ENCODE results near the gene RAPGEF4. TPM values are rescaled to one million over a fixed set of nuclear protein-coding genes. Genes with fewer than 3 reads are reported as not detected.
A peak's percentile ranks its signal among the peaks of the same experiment; 100 is the strongest.

Gene RAPGEF4
- polyA plus RNA-seq, 3 donors, result not detected

- Histone ChIP-seq H3K9me3 (replicated peaks in 1 of 2; ENCODE audit: control insufficient read depth in 1 of 2, insufficient read depth in 1 of 2, low read length in 2 of 2) (no peaks in the 10 kb centered on the region), H3K79me2 (ENCODE audit: insufficient read depth, low read length) (no peaks in the 10 kb centered on the region), H4K20me1 (ENCODE audit: insufficient read depth, low read length) (no peaks in the 10 kb centered on the region), H3K4me1 (ENCODE audit: control insufficient read depth in 1 of 2, insufficient read depth in 2 of 2, low read length in 2 of 2) (peaks cover under 1 to 19% of the 10 kb centered on the region in 2 donors), H3K9ac (ENCODE audit: insufficient read depth, low read length, poor library complexity, severe bottlenecking) (no peak overlapping the region), H3K4me2 (replicated peaks; ENCODE audit: extremely low read depth, low read length, poor library complexity, severe bottlenecking) (no peak overlapping the region), H3K27ac (ENCODE audit: low read depth in 1 of 2, low read length in 2 of 2) (no peak overlapping the region), H3K4me3 (replicated peaks in 1 of 3; ENCODE audit: low read depth in 2 of 3, low read length in 3 of 3) (no peak overlapping the region), H2AFZ (ENCODE audit: insufficient read depth, low read depth, low read length, poor library complexity, severe bottlenecking) (no peak overlapping the region), H3K36me3 (replicated peaks in 1 of 2; ENCODE audit: control insufficient read depth in 1 of 2, insufficient read depth in 2 of 2, low read length in 2 of 2) (no peaks in the 10 kb centered on the region), H3K27me3 (ENCODE audit: control insufficient read depth in 2 of 2, insufficient read depth in 2 of 2, low read length in 2 of 2) (no peaks in the 10 kb centered on the region)
- H3K27ac Mint-ChIP-seq, result no peak overlapping the region
- H3K36me3 Mint-ChIP-seq, result no peaks in the 10 kb centered on the region
- WGBS (ENCODE audit: insufficient coverage), result 50% methylated on average over 6 of the region's 12 CpGs
- TF ChIP-seq, protein P1, sequence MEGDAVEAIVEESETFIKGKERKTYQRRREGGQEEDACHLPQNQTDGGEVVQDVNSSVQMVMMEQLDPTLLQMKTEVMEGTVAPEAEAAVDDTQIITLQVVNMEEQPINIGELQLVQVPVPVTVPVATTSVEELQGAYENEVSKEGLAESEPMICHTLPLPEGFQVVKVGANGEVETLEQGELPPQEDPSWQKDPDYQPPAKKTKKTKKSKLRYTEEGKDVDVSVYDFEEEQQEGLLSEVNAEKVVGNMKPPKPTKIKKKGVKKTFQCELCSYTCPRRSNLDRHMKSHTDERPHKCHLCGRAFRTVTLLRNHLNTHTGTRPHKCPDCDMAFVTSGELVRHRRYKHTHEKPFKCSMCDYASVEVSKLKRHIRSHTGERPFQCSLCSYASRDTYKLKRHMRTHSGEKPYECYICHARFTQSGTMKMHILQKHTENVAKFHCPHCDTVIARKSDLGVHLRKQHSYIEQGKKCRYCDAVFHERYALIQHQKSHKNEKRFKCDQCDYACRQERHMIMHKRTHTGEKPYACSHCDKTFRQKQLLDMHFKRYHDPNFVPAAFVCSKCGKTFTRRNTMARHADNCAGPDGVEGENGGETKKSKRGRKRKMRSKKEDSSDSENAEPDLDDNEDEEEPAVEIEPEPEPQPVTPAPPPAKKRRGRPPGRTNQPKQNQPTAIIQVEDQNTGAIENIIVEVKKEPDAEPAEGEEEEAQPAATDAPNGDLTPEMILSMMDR (IDR thresholded peaks at IDR 0.05), result peak; percentile 94
- no peaks in the 10 kb centered on the region for H3K9me3 Mint-ChIP-seq
- H3K27me3 Mint-ChIP-seq (ENCODE audit: low read depth in 3 of 3), result no peaks in the 10 kb centered on the region
- no peak overlapping the region for H3K4me3 Mint-ChIP-seq
- intact Hi-C loops (cut with micrococcal nuclease), result no loop called here
- peak; percentile 16 to 52 (median 45) for DNase-seq
- peaks cover 7% of the 10 kb centered on the region for H3K4me1 Mint-ChIP-seq
Measured at GRCh38 chr2:172972005-172972619, 236.5 kb downstream of the RAPGEF4 start.

GRCh38 chr2:172974762-172975161, 239.1 kb downstream of the RAPGEF4 start:
- Histone ChIP-seq H3K4me3 (replicated peaks in 1 of 3; ENCODE audit: low read depth in 2 of 3, low read length in 3 of 3) (no peak overlapping the region), H3K27ac (ENCODE audit: low read depth in 1 of 2, low read length in 2 of 2) (no peak overlapping the region), H3K4me2 (replicated peaks; ENCODE audit: extremely low read depth, low read length, poor library complexity, severe bottlenecking) (no peak overlapping the region), H3K9ac (ENCODE audit: insufficient read depth, low read length, poor library complexity, severe bottlenecking) (no peak overlapping the region), H3K79me2 (ENCODE audit: insufficient read depth, low read length) (no peaks in the 10 kb centered on the region), H3K4me1 (ENCODE audit: control insufficient read depth in 1 of 2, insufficient read depth in 2 of 2, low read length in 2 of 2) (peaks cover 16 to 20% of the 10 kb centered on the region in 2 donors), H3K36me3 (replicated peaks in 1 of 2; ENCODE audit: control insufficient read depth in 1 of 2, insufficient read depth in 2 of 2, low read length in 2 of 2) (no peaks in the 10 kb centered on the region), H3K9me3 (replicated peaks in 1 of 2; ENCODE audit: control insufficient read depth in 1 of 2, insufficient read depth in 1 of 2, low read length in 2 of 2) (no peaks in the 10 kb centered on the region), H4K20me1 (ENCODE audit: insufficient read depth, low read length) (no peaks in the 10 kb centered on the region), H2AFZ (ENCODE audit: insufficient read depth, low read depth, low read length, poor library complexity, severe bottlenecking) (no peak overlapping the region), H3K27me3 (ENCODE audit: control insufficient read depth in 2 of 2, insufficient read depth in 2 of 2, low read length in 2 of 2) (no peaks in the 10 kb centered on the region)
- 100% methylated on average over 1 of the region's 4 CpGs for WGBS (ENCODE audit: insufficient coverage)
- Mint-ChIP-seq H3K4me1 (peaks cover 20% of the 10 kb centered on the region), H3K36me3 (no peaks in the 10 kb centered on the region), H3K4me3 (no peak overlapping the region), H3K27me3 (ENCODE audit: low read depth in 3 of 3) (no peaks in the 10 kb centered on the region), H3K9me3 (no peaks in the 10 kb centered on the region), H3K27ac (no peak overlapping the region)
- intact Hi-C loops (cut with micrococcal nuclease), result no loop called here
- TF ChIP-seq, protein P1 (IDR thresholded peaks at IDR 0.05), result no peak
- no peak for DNase-seq
